ENCODE measurements around the gene ELMO1.

- no peak for TF ChIP-seq ZNF384 (IDR thresholded peaks at IDR 0.05; ENCODE audit: borderline replicate concordance, low read depth, low read length)
- TF ChIP-seq SREBF2 (IDR thresholded peaks at IDR 0.05; ENCODE audit: low read length): no peak
- TF ChIP-seq NFYB (IDR thresholded peaks at IDR 0.05; ENCODE audit: insufficient read depth, low read depth, low read length): no peak
- no peak for TF ChIP-seq CHD2 (IDR thresholded peaks at IDR 0.05; ENCODE audit: borderline replicate concordance, low read depth, low read length)
- no peak for TF ChIP-seq POLR2A (IDR thresholded peaks at IDR 0.05; ENCODE audit: low read depth, low read length)
- TF ChIP-seq CTCF (IDR thresholded peaks at IDR 0.05 in 2 of 3, conservative IDR thresholded peaks at IDR 0.05 in 1 of 3; ENCODE audit: control insufficient read depth in 2 of 3, extremely low read depth in 1 of 3, insufficient read depth in 1 of 3, low read depth in 3 of 3, low read length in 3 of 3): no peak
- TF ChIP-seq EP300 (IDR thresholded peaks at IDR 0.05; ENCODE audit: borderline replicate concordance in 1 of 2, control insufficient read depth in 1 of 2, low read depth in 2 of 2, low read length in 2 of 2): no peak
- TF ChIP-seq BHLHE40 (IDR thresholded peaks at IDR 0.05; ENCODE audit: borderline replicate concordance in 1 of 2, low read depth in 2 of 2, low read length in 1 of 2): no peak
- no peak for TF ChIP-seq STAT3 (IDR thresholded peaks at IDR 0.05; ENCODE audit: low read depth, low read length)
- TF ChIP-seq, protein P1, sequence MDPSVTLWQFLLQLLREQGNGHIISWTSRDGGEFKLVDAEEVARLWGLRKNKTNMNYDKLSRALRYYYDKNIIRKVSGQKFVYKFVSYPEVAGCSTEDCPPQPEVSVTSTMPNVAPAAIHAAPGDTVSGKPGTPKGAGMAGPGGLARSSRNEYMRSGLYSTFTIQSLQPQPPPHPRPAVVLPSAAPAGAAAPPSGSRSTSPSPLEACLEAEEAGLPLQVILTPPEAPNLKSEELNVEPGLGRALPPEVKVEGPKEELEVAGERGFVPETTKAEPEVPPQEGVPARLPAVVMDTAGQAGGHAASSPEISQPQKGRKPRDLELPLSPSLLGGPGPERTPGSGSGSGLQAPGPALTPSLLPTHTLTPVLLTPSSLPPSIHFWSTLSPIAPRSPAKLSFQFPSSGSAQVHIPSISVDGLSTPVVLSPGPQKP (IDR thresholded peaks at IDR 0.05; ENCODE audit: low read depth, low read length): no peak
Observed at GRCh38 chr7:36854652-36855051, 594.0 kb downstream of the ELMO1 start.

Data from GM12878 (cell line).